ENCODE results near the gene GABPB1. TPM values are rescaled to one million over a fixed set of nuclear protein-coding genes. Genes with fewer than 3 reads are reported as not detected.

Gene GABPB1
- total RNA-seq, 1 donor from 2014 or later: 80.7 TPM

- H3K36me3 Mint-ChIP-seq (ENCODE audit: low read depth): peaks cover 38% of the 10 kb centered on the region
- intact Hi-C loops (cut with micrococcal nuclease): no loop called here
Measured at GRCh38 chr15:50298340-50298739, 56.7 kb downstream of the GABPB1 start.

GRCh38 chr15:50295966-50296365 is 59.0 kb downstream of the GABPB1 start:
- Mint-ChIP-seq H3K27me3 (ENCODE audit: insufficient read depth) (no peaks in the 10 kb centered on the region), H3K36me3 (ENCODE audit: low read depth) (peaks cover 29% of the 10 kb centered on the region), H3K4me3 (no peak overlapping the region), H3K9me3 (no peaks in the 10 kb centered on the region), H3K4me1 (ENCODE audit: low read depth) (peaks cover 12% of the 10 kb centered on the region), H3K27ac (no peak overlapping the region)
- intact Hi-C loops (cut with micrococcal nuclease): no loop called here
- DNase-seq (ENCODE audit: low spot score): no peak

More at GRCh38 chr15:50298340-50298739, 56.7 kb downstream of the GABPB1 start:
- Mint-ChIP-seq H3K4me3 (no peak overlapping the region), H3K9me3 (no peaks in the 10 kb centered on the region), H3K27me3 (ENCODE audit: insufficient read depth) (no peaks in the 10 kb centered on the region), H3K27ac (no peak overlapping the region), H3K4me1 (ENCODE audit: low read depth) (peaks cover 12% of the 10 kb centered on the region)
- no peak for DNase-seq (ENCODE audit: low spot score)

GRCh38 chr15:50289749-50290148 is 65.2 kb downstream of the GABPB1 start:
- no peaks in the 10 kb centered on the region for H3K27me3 Mint-ChIP-seq (ENCODE audit: insufficient read depth)
- peaks cover 35% of the 10 kb centered on the region for H3K36me3 Mint-ChIP-seq (ENCODE audit: low read depth)
- peak overlapping the region; percentile 11 for H3K27ac Mint-ChIP-seq
- no peak overlapping the region for H3K4me3 Mint-ChIP-seq
- H3K4me1 Mint-ChIP-seq (ENCODE audit: low read depth): peaks cover 12% of the 10 kb centered on the region
- H3K9me3 Mint-ChIP-seq: no peaks in the 10 kb centered on the region
- intact Hi-C loops (cut with micrococcal nuclease): no loop called here
- no peak for DNase-seq (ENCODE audit: low spot score)

- intact Hi-C loops (cut with micrococcal nuclease): no loop called here
- Mint-ChIP-seq H3K27me3 (ENCODE audit: insufficient read depth) (no peaks in the 10 kb centered on the region), H3K4me1 (ENCODE audit: low read depth) (peaks cover 12% of the 10 kb centered on the region), H3K4me3 (no peak overlapping the region), H3K27ac (peak overlapping the region; percentile 4), H3K9me3 (no peaks in the 10 kb centered on the region), H3K36me3 (ENCODE audit: low read depth) (peaks cover 37% of the 10 kb centered on the region)
- DNase-seq (ENCODE audit: low spot score): no peak
Measured at GRCh38 chr15:50287324-50288116, 67.5 kb downstream of the GABPB1 start.

GRCh38 chr15:50281427-50281826 is 73.6 kb downstream of the GABPB1 start:
- Mint-ChIP-seq H3K4me3 (no peak overlapping the region), H3K4me1 (ENCODE audit: low read depth) (peaks cover 13% of the 10 kb centered on the region), H3K27ac (no peak overlapping the region), H3K9me3 (no peaks in the 10 kb centered on the region), H3K36me3 (ENCODE audit: low read depth) (peaks cover 33% of the 10 kb centered on the region), H3K27me3 (ENCODE audit: insufficient read depth) (no peaks in the 10 kb centered on the region)
- intact Hi-C loops (cut with micrococcal nuclease): no loop called here
- no peak for DNase-seq (ENCODE audit: low spot score)

GRCh38 chr15:50280271-50280670 is 74.7 kb downstream of the GABPB1 start:
- intact Hi-C loops (cut with micrococcal nuclease): no loop called here
- H3K27me3 Mint-ChIP-seq (ENCODE audit: insufficient read depth): no peaks in the 10 kb centered on the region
- no peaks in the 10 kb centered on the region for H3K9me3 Mint-ChIP-seq
- no peak overlapping the region for H3K27ac Mint-ChIP-seq
- no peak for DNase-seq (ENCODE audit: low spot score)
- peaks cover 22% of the 10 kb centered on the region for H3K4me1 Mint-ChIP-seq (ENCODE audit: low read depth)
- H3K36me3 Mint-ChIP-seq (ENCODE audit: low read depth): peaks cover 33% of the 10 kb centered on the region
- no peak overlapping the region for H3K4me3 Mint-ChIP-seq

- peaks cover 31% of the 10 kb centered on the region for H3K36me3 Mint-ChIP-seq (ENCODE audit: low read depth)
- no peaks in the 10 kb centered on the region for H3K9me3 Mint-ChIP-seq
- H3K4me3 Mint-ChIP-seq: no peak overlapping the region
- H3K27me3 Mint-ChIP-seq (ENCODE audit: insufficient read depth): no peaks in the 10 kb centered on the region
- intact Hi-C loops (cut with micrococcal nuclease): loop anchor here (5.0 kb wide), 1 partner anchor 36 kb away; no protein-coding TSS in a partner anchor
- peak overlapping the region; percentile 34 for H3K27ac Mint-ChIP-seq
- DNase-seq (ENCODE audit: low spot score): no peak
- H3K4me1 Mint-ChIP-seq (ENCODE audit: low read depth): peaks cover 22% of the 10 kb centered on the region
Measured at GRCh38 chr15:50278496-50278895, 76.5 kb downstream of the GABPB1 start.

- Mint-ChIP-seq H3K4me3 (no peak overlapping the region), H3K27me3 (ENCODE audit: insufficient read depth) (no peaks in the 10 kb centered on the region), H3K9me3 (no peaks in the 10 kb centered on the region), H3K4me1 (ENCODE audit: low read depth) (peaks cover 22% of the 10 kb centered on the region), H3K36me3 (ENCODE audit: low read depth) (peaks cover 31% of the 10 kb centered on the region), H3K27ac (no peak overlapping the region)
- intact Hi-C loops (cut with micrococcal nuclease): loop anchor here (5.0 kb wide), 1 partner anchor 35 kb away; no protein-coding TSS in a partner anchor
- DNase-seq (ENCODE audit: low spot score): no peak
Measured at GRCh38 chr15:50277370-50277769, 77.6 kb downstream of the GABPB1 start.

- no peak overlapping the region for H3K4me3 Mint-ChIP-seq
- H3K9me3 Mint-ChIP-seq: no peaks in the 10 kb centered on the region
- H3K36me3 Mint-ChIP-seq (ENCODE audit: low read depth): peaks cover 31% of the 10 kb centered on the region
- H3K27ac Mint-ChIP-seq: peak overlapping the region; percentile 52
- H3K27me3 Mint-ChIP-seq (ENCODE audit: insufficient read depth): no peaks in the 10 kb centered on the region
- peaks cover 22% of the 10 kb centered on the region for H3K4me1 Mint-ChIP-seq (ENCODE audit: low read depth)
- DNase-seq (ENCODE audit: low spot score): no peak
- intact Hi-C loops (cut with micrococcal nuclease): loop anchor here (1.0 to 5.0 kb wide), 2 partner anchors 14 to 34 kb away; no protein-coding TSS in a partner anchor
Measured at GRCh38 chr15:50275908-50276307, 79.1 kb downstream of the GABPB1 start.

- Mint-ChIP-seq H3K9me3 (no peaks in the 10 kb centered on the region), H3K36me3 (ENCODE audit: low read depth) (peaks cover 31% of the 10 kb centered on the region), H3K4me3 (no peak overlapping the region), H3K27me3 (ENCODE audit: insufficient read depth) (no peaks in the 10 kb centered on the region), H3K27ac (peak overlapping the region; percentile 18), H3K4me1 (ENCODE audit: low read depth) (peaks cover 22% of the 10 kb centered on the region)
- DNase-seq (ENCODE audit: low spot score): no peak
- intact Hi-C loops (cut with micrococcal nuclease): loop anchor here (1.0 to 5.0 kb wide), 2 partner anchors 13 to 33 kb away; no protein-coding TSS in a partner anchor
Measured at GRCh38 chr15:50275091-50275490, 79.9 kb downstream of the GABPB1 start.

GRCh38 chr15:50267577-50267976 is 87.4 kb downstream of the GABPB1 start:
- H3K4me3 Mint-ChIP-seq: no peak overlapping the region
- no peak overlapping the region for H3K27ac Mint-ChIP-seq
- H3K9me3 Mint-ChIP-seq: peaks cover 9% of the 10 kb centered on the region
- intact Hi-C loops (cut with micrococcal nuclease): no loop called here
- DNase-seq (ENCODE audit: low spot score): no peak
- H3K27me3 Mint-ChIP-seq (ENCODE audit: insufficient read depth): no peaks in the 10 kb centered on the region
- peaks cover 23% of the 10 kb centered on the region for H3K4me1 Mint-ChIP-seq (ENCODE audit: low read depth)
- peaks cover 2% of the 10 kb centered on the region for H3K36me3 Mint-ChIP-seq (ENCODE audit: low read depth)

- no peak for DNase-seq (ENCODE audit: low spot score)
- Mint-ChIP-seq H3K36me3 (ENCODE audit: low read depth) (peaks cover 2% of the 10 kb centered on the region), H3K27ac (peak within 1 kb of the TSS; percentile 57), H3K4me3 (no peak within 1 kb of the TSS), H3K27me3 (ENCODE audit: insufficient read depth) (no peaks in the 10 kb centered on the region), H3K9me3 (peaks cover 9% of the 10 kb centered on the region), H3K4me1 (ENCODE audit: low read depth) (peaks cover 42% of the 10 kb centered on the region)
- intact Hi-C loops (cut with micrococcal nuclease): no loop called here
Measured at GRCh38 chr15:50265620-50266019, 89.4 kb downstream of the GABPB1 start, which contains the start of gene HDC. HDC (minus strand) TSS chr15:50265726; CDS start chr15:50265623, 103 bp downstream.

GRCh38 chr15:50262533-50262932 is 92.5 kb downstream of the GABPB1 start:
- peaks cover 2% of the 10 kb centered on the region for H3K36me3 Mint-ChIP-seq (ENCODE audit: low read depth)
- DNase-seq (ENCODE audit: low spot score): peak; percentile 64
- intact Hi-C loops (cut with micrococcal nuclease): loop anchor here (1.0 to 5.0 kb wide), 6 partner anchors 13 to 975 kb away; no protein-coding TSS in a partner anchor
- H3K4me3 Mint-ChIP-seq: peak overlapping the region; percentile 53
- peaks cover 5% of the 10 kb centered on the region for H3K9me3 Mint-ChIP-seq
- H3K27ac Mint-ChIP-seq: peak overlapping the region; percentile 98
- peaks cover 66% of the 10 kb centered on the region for H3K4me1 Mint-ChIP-seq (ENCODE audit: low read depth)
- no peaks in the 10 kb centered on the region for H3K27me3 Mint-ChIP-seq (ENCODE audit: insufficient read depth)

Data from activated T-helper 1 cell treated with anti-CD3 and anti-CD28 coated beads, Interleukin-12 subunit alpha, Interleukin-12 subunit beta, Interleukin-2, Interleukin-4 antibody, amounts not matched to agents 30 ng/mL and 10 ng/mL and 1 ng/mL, durations not matched to agents 14 hours and 24 hours and 36 hours (primary cell).